Hepatocyte (in vitro differentiated cells): ENCODE data around the gene MTNR1A. TPM values are rescaled to one million over a fixed set of nuclear protein-coding genes. Genes with fewer than 3 reads are reported as not detected.

ENCODE experiments used
- DNase-seq: peaks from one replicate; pipeline ENCODE4 v3.0.0-alpha.2; 2016; ENCODE audit warnings: low spot score
- H2AFZ ChIP-seq: fragments of 200-600 bp; sonication (generic); 2 replicates; pipeline ENCODE4 v1.6.0; 2016; ENCODE audit warnings: antibody characterized with exemption, mild to moderate bottlenecking
- H3K27ac ChIP-seq: fragments of 200-600 bp; sonication (generic); 2 replicates; pipeline ENCODE4 v1.5.1; 2016; ENCODE audit warnings: mild to moderate bottlenecking
- H3K27me3 ChIP-seq: fragments of 200-600 bp; sonication (generic); 2 replicates; pipeline ENCODE4 v1.6.1; 2016
- H3K36me3 ChIP-seq: fragments of 200-600 bp; sonication (generic); replicated peaks from 2 replicates; pipeline ENCODE4 v1.5.1; 2016; ENCODE audit warnings: low read depth; ENCODE audit not compliant: insufficient read depth
- H3K4me1 ChIP-seq: fragments of 200-600 bp; sonication (generic); 2 replicates; pipeline ENCODE4 v1.5.1; 2016; ENCODE audit warnings: mild to moderate bottlenecking, moderate library complexity; ENCODE audit not compliant: insufficient read depth
- H3K4me2 ChIP-seq: fragments of 200-600 bp; sonication (generic); 2 replicates; pipeline ENCODE4 v1.6.0; 2016
- H3K4me3 ChIP-seq: fragments of 200-600 bp; sonication (generic); 2 replicates; pipeline ENCODE4 v1.5.1; 2016; ENCODE audit warnings: mild to moderate bottlenecking
- H3K79me2 ChIP-seq: fragments of 200-600 bp; sonication (generic); 2 replicates; pipeline ENCODE4 v1.6.0; 2017; ENCODE audit warnings: mild to moderate bottlenecking
- H3K9me2 ChIP-seq: fragments of 200-600 bp; sonication (generic); replicated peaks from 2 replicates; pipeline ENCODE4 v1.6.0; 2017; ENCODE audit warnings: mild to moderate bottlenecking; ENCODE audit not compliant: insufficient read depth
- H3K9me3 ChIP-seq: fragments of 200-600 bp; sonication (generic); 2 replicates; pipeline ENCODE4 v1.5.1; 2016; ENCODE audit warnings: low read depth, mild to moderate bottlenecking
- H4K20me1 ChIP-seq: fragments of 200-600 bp; sonication (generic); 2 replicates; pipeline ENCODE4 v1.6.0; 2016; ENCODE audit warnings: mild to moderate bottlenecking; ENCODE audit not compliant: insufficient read depth, poor library complexity, severe bottlenecking
- EZH2 ChIP-seq: fragments of 200-600 bp; sonication (generic); IDR thresholded peaks from 2 replicates; pipeline ENCODE4 v1.6.1; 2016; ENCODE audit warnings: antibody characterized with exemption, mild to moderate bottlenecking, borderline replicate concordance
- EZH2phosphoT487 ChIP-seq: fragments of 200-600 bp; sonication (generic); IDR thresholded peaks from one replicate; pipeline ENCODE4 v1.6.1; 2018; ENCODE audit warnings: antibody characterized with exemption, mild to moderate bottlenecking, low read depth, moderate library complexity; ENCODE audit not compliant: unreplicated experiment, severe bottlenecking
- WGBS: methylation state at CpG from one replicate; pipeline ENCODE4 v1.1.6; 2016; ENCODE audit warnings: low lambda C conversion rate; ENCODE audit errors: missing lambda C conversion rate; 5-methylcytosine and 5-hydroxymethylcytosine counted together
- polyA plus RNA-seq: library from polyadenylated mRNA; unstranded; fragments of >200 nt; fragmentation: Nextera tagmentation; extraction: Ambion mirVana; gene quantifications from 2 replicates; pipeline ENCODE4 v1.2.1, GENCODE V29; 2016
- total RNA-seq: library from RNA; depleted of rRNA; stranded (reverse); fragments of >200 nt; gene quantifications from 2 replicates; pipeline ENCODE4 v1.2.3, GENCODE V29; 2014
- TF ChIP-seq, protein P1 (sequence below): fragments of 200-600 bp; sonication (generic); IDR thresholded peaks from 2 replicates; pipeline ENCODE4 v1.5.1; 2016; ENCODE audit warnings: antibody characterized with exemption, mild to moderate bottlenecking; ENCODE audit not compliant: poor library complexity

The MTNR1A gene
- total and polyA plus RNA-seq, 2 experiments from 2014 or later: not detected

DNA sequence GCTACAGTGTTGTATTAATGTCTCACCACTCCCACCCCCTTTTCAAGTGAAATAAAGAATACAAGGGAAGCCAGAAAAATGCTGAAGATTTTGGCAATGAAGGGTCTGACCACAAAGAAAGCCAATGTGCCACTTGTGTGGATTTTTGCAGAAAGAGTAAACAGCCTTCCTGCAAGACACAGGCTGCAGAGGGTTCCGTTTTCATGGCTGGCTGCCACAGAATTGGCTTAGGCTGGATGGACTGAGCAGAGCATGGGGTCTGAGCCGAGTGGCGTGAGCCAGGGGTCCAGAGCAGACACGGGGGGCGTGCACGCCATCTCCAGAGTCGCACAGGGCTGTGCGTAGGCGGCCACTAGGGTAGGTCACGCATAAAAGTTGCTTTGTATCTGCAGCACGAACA lies 69.2 kb downstream of the MTNR1A start:
- WGBS: 77% methylated on average over 11 of the region's 11 CpGs
- no peak overlapping the region for H3K4me3 ChIP-seq
- H2AFZ ChIP-seq: no peak overlapping the region
- no peak for DNase-seq
- H3K9me2 ChIP-seq: no peaks in the 10 kb centered on the region
- no peaks in the 10 kb centered on the region for H4K20me1 ChIP-seq
- no peaks in the 10 kb centered on the region for H3K4me1 ChIP-seq
- peak overlapping the region; percentile 54 for H3K4me2 ChIP-seq
- TF ChIP-seq EZH2 (no peak), EZH2phosphoT487 (no peak)
- TF ChIP-seq, protein P1, sequence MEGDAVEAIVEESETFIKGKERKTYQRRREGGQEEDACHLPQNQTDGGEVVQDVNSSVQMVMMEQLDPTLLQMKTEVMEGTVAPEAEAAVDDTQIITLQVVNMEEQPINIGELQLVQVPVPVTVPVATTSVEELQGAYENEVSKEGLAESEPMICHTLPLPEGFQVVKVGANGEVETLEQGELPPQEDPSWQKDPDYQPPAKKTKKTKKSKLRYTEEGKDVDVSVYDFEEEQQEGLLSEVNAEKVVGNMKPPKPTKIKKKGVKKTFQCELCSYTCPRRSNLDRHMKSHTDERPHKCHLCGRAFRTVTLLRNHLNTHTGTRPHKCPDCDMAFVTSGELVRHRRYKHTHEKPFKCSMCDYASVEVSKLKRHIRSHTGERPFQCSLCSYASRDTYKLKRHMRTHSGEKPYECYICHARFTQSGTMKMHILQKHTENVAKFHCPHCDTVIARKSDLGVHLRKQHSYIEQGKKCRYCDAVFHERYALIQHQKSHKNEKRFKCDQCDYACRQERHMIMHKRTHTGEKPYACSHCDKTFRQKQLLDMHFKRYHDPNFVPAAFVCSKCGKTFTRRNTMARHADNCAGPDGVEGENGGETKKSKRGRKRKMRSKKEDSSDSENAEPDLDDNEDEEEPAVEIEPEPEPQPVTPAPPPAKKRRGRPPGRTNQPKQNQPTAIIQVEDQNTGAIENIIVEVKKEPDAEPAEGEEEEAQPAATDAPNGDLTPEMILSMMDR: no peak
- H3K27me3 ChIP-seq: no peaks in the 10 kb centered on the region
- no peaks in the 10 kb centered on the region for H3K36me3 ChIP-seq
- no peaks in the 10 kb centered on the region for H3K9me3 ChIP-seq
- no peak overlapping the region for H3K27ac ChIP-seq
- H3K79me2 ChIP-seq: no peaks in the 10 kb centered on the region

GRCh38 chr4:186485561-186486062 lies 69.8 kb downstream of the MTNR1A start:
- no peaks in the 10 kb centered on the region for H3K36me3 ChIP-seq
- WGBS: 59% methylated on average over 14 of the region's 14 CpGs
- no peaks in the 10 kb centered on the region for H3K79me2 ChIP-seq
- H3K4me3 ChIP-seq: no peak overlapping the region
- H3K27ac ChIP-seq: no peak overlapping the region
- TF ChIP-seq, protein P1: no peak
- no peak for TF ChIP-seq EZH2
- no peak for TF ChIP-seq EZH2phosphoT487
- H2AFZ ChIP-seq: no peak overlapping the region
- no peaks in the 10 kb centered on the region for H3K9me2 ChIP-seq
- no peak for DNase-seq
- no peaks in the 10 kb centered on the region for H4K20me1 ChIP-seq
- peak overlapping the region; percentile 54 for H3K4me2 ChIP-seq
- H3K9me3 ChIP-seq: no peaks in the 10 kb centered on the region
- no peaks in the 10 kb centered on the region for H3K4me1 ChIP-seq
- no peaks in the 10 kb centered on the region for H3K27me3 ChIP-seq

DNA sequence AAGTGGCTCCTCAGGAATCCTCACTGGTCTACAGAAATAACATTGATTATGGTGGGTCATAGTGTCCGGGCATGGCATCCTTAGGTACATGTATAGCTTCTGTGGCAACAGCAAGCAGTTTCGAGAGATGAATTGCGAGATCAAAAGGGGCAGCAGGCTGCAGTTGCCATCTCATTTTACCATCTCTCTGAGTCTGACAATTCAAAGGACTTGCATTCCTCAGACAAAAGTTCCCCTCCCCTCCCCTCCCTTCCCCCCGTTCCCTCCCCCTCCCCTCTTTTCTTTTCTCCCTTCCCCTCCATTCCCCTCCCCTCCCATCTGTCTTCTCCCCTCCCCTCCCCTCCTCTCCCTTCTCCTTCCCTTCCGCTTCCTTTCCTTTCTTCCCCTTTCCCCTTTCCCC lies 70.2 kb downstream of the MTNR1A start:
- H3K27ac ChIP-seq: no peak overlapping the region
- WGBS: 40% methylated on average over 4 of the region's 5 CpGs
- no peaks in the 10 kb centered on the region for H3K27me3 ChIP-seq
- H3K4me3 ChIP-seq: no peak overlapping the region
- H4K20me1 ChIP-seq: no peaks in the 10 kb centered on the region
- H3K4me1 ChIP-seq: no peaks in the 10 kb centered on the region
- no peak for DNase-seq
- peak overlapping the region; percentile 54 for H3K4me2 ChIP-seq
- no peaks in the 10 kb centered on the region for H3K9me2 ChIP-seq
- no peaks in the 10 kb centered on the region for H3K36me3 ChIP-seq
- H2AFZ ChIP-seq: no peak overlapping the region
- H3K9me3 ChIP-seq: no peaks in the 10 kb centered on the region
- TF ChIP-seq, protein P1: no peak
- TF ChIP-seq EZH2phosphoT487: no peak
- H3K79me2 ChIP-seq: no peaks in the 10 kb centered on the region

- Histone ChIP-seq H3K79me2 (no peaks in the 10 kb centered on the region), H3K9me3 (no peaks in the 10 kb centered on the region), H3K4me3 (no peak overlapping the region), H3K9me2 (no peaks in the 10 kb centered on the region), H3K4me2 (no peak overlapping the region), H4K20me1 (no peaks in the 10 kb centered on the region), H3K36me3 (no peaks in the 10 kb centered on the region), H2AFZ (no peak overlapping the region), H3K4me1 (no peaks in the 10 kb centered on the region), H3K27ac (no peak overlapping the region), H3K27me3 (no peaks in the 10 kb centered on the region)
- no peak for DNase-seq
- no peak for TF ChIP-seq EZH2phosphoT487
- TF ChIP-seq, protein P1: no peak
- TF ChIP-seq EZH2: no peak
- 97% methylated on average over 16 of the region's 16 CpGs for WGBS
These were observed 71.7 kb downstream of the MTNR1A start for GRCh38 chr4:186483656-186484055.
